ENCODE data around the gene SLC39A12.

SLC39A12 gene

GRCh38 chr10:17951868-17952371, at the start of gene SLC39A12:
Gene SLC39A12, plus strand, starts transcription at chr10:17951918. Its CDS starts 1,359 bp downstream, at chr10:17953277.
- Mint-ChIP-seq H3K4me3 (no peak within 1 kb of the TSS), H3K27me3 (peaks cover 2% of the 10 kb centered on the region), H3K9me3 (peaks cover 11% of the 10 kb centered on the region), H3K36me3 (ENCODE audit: low read depth) (no peaks in the 10 kb centered on the region), H3K27ac (no peak within 1 kb of the TSS), H3K4me1 (ENCODE audit: low read depth) (no peaks in the 10 kb centered on the region)
- intact Hi-C loops (cut with micrococcal nuclease) = no loop called here

- H3K4me3 Mint-ChIP-seq = no peak overlapping the region
- peaks cover 100% of the 10 kb centered on the region for H3K36me3 Mint-ChIP-seq (ENCODE audit: low read depth)
- no peaks in the 10 kb centered on the region for H3K9me3 Mint-ChIP-seq
- peak overlapping the region; percentile 25 for H3K27ac Mint-ChIP-seq
- H3K4me1 Mint-ChIP-seq (ENCODE audit: low read depth) = peaks cover 16% of the 10 kb centered on the region
- intact Hi-C loops (cut with micrococcal nuclease) = no loop called here
- H3K27me3 Mint-ChIP-seq = no peaks in the 10 kb centered on the region
Observed at GRCh38 chr10:17904564-17904963, 47.2 kb upstream of the SLC39A12 start.

- H3K36me3 Mint-ChIP-seq (ENCODE audit: low read depth) = peaks cover 99% of the 10 kb centered on the region
- H3K9me3 Mint-ChIP-seq = no peaks in the 10 kb centered on the region
- intact Hi-C loops (cut with micrococcal nuclease) = no loop called here
- H3K4me3 Mint-ChIP-seq = no peak overlapping the region
- no peak overlapping the region for H3K27ac Mint-ChIP-seq
- peaks cover 16% of the 10 kb centered on the region for H3K4me1 Mint-ChIP-seq (ENCODE audit: low read depth)
- H3K27me3 Mint-ChIP-seq = no peaks in the 10 kb centered on the region
Observed at GRCh38 chr10:17905491-17905890, 46.2 kb upstream of the SLC39A12 start.

- Mint-ChIP-seq H3K4me1 (ENCODE audit: low read depth) (peaks cover 16% of the 10 kb centered on the region), H3K27ac (no peak overlapping the region), H3K36me3 (ENCODE audit: low read depth) (peaks cover 99% of the 10 kb centered on the region), H3K27me3 (no peaks in the 10 kb centered on the region), H3K9me3 (no peaks in the 10 kb centered on the region), H3K4me3 (no peak overlapping the region)
- intact Hi-C loops (cut with micrococcal nuclease) = no loop called here
Observed at GRCh38 chr10:17906002-17906401, 45.7 kb upstream of the SLC39A12 start.

GRCh38 chr10:17907641-17908040, 44.1 kb upstream of the SLC39A12 start:
- Mint-ChIP-seq H3K27ac (no peak overlapping the region), H3K4me1 (ENCODE audit: low read depth) (peaks cover 23% of the 10 kb centered on the region), H3K4me3 (no peak overlapping the region), H3K36me3 (ENCODE audit: low read depth) (peaks cover 99% of the 10 kb centered on the region), H3K27me3 (no peaks in the 10 kb centered on the region), H3K9me3 (no peaks in the 10 kb centered on the region)
- intact Hi-C loops (cut with micrococcal nuclease) = no loop called here

GRCh38 chr10:17910125-17910789, 41.5 kb upstream of the SLC39A12 start:
- Mint-ChIP-seq H3K27me3 (no peaks in the 10 kb centered on the region), H3K27ac (no peak overlapping the region), H3K4me1 (ENCODE audit: low read depth) (peaks cover 13% of the 10 kb centered on the region), H3K4me3 (no peak overlapping the region), H3K9me3 (no peaks in the 10 kb centered on the region), H3K36me3 (ENCODE audit: low read depth) (peaks cover 90% of the 10 kb centered on the region)
- intact Hi-C loops (cut with micrococcal nuclease) = loop anchor here (5.0 kb wide), 3 partner anchors 38 to 402 kb away; no protein-coding TSS in a partner anchor

GRCh38 chr10:17912754-17913153, 39.0 kb upstream of the SLC39A12 start:
- no peaks in the 10 kb centered on the region for H3K27me3 Mint-ChIP-seq
- no peaks in the 10 kb centered on the region for H3K9me3 Mint-ChIP-seq
- peaks cover 78% of the 10 kb centered on the region for H3K36me3 Mint-ChIP-seq (ENCODE audit: low read depth)
- H3K27ac Mint-ChIP-seq = peak overlapping the region; percentile 20
- intact Hi-C loops (cut with micrococcal nuclease) = loop anchor here (5.0 kb wide), 3 partner anchors 40 to 400 kb away; no protein-coding TSS in a partner anchor
- H3K4me1 Mint-ChIP-seq (ENCODE audit: low read depth) = peaks cover 7% of the 10 kb centered on the region
- H3K4me3 Mint-ChIP-seq = no peak overlapping the region

- peaks cover 78% of the 10 kb centered on the region for H3K36me3 Mint-ChIP-seq (ENCODE audit: low read depth)
- no peaks in the 10 kb centered on the region for H3K27me3 Mint-ChIP-seq
- H3K9me3 Mint-ChIP-seq = no peaks in the 10 kb centered on the region
- H3K27ac Mint-ChIP-seq = peak overlapping the region; percentile 20
- no peak overlapping the region for H3K4me3 Mint-ChIP-seq
- peaks cover 7% of the 10 kb centered on the region for H3K4me1 Mint-ChIP-seq (ENCODE audit: low read depth)
- intact Hi-C loops (cut with micrococcal nuclease) = loop anchor here (5.0 kb wide), 3 partner anchors 41 to 399 kb away; no protein-coding TSS in a partner anchor
Observed at GRCh38 chr10:17913604-17914003, 38.1 kb upstream of the SLC39A12 start.

GRCh38 chr10:17914169-17915045, 37.3 kb upstream of the SLC39A12 start:
- H3K27ac Mint-ChIP-seq = no peak overlapping the region
- no peaks in the 10 kb centered on the region for H3K9me3 Mint-ChIP-seq
- H3K4me1 Mint-ChIP-seq (ENCODE audit: low read depth) = peaks cover 7% of the 10 kb centered on the region
- intact Hi-C loops (cut with micrococcal nuclease) = loop anchor here (5.0 kb wide), 3 partner anchors 42 to 398 kb away; no protein-coding TSS in a partner anchor
- H3K36me3 Mint-ChIP-seq (ENCODE audit: low read depth) = peaks cover 74% of the 10 kb centered on the region
- H3K4me3 Mint-ChIP-seq = no peak overlapping the region
- no peaks in the 10 kb centered on the region for H3K27me3 Mint-ChIP-seq

GRCh38 chr10:17915181-17915580, 36.5 kb upstream of the SLC39A12 start:
- intact Hi-C loops (cut with micrococcal nuclease) = no loop called here
- Mint-ChIP-seq H3K9me3 (no peaks in the 10 kb centered on the region), H3K27ac (no peak overlapping the region), H3K27me3 (no peaks in the 10 kb centered on the region), H3K36me3 (ENCODE audit: low read depth) (peaks cover 75% of the 10 kb centered on the region), H3K4me1 (ENCODE audit: low read depth) (peaks cover 7% of the 10 kb centered on the region), H3K4me3 (no peak overlapping the region)

GRCh38 chr10:17918187-17918903, 33.4 kb upstream of the SLC39A12 start:
- Mint-ChIP-seq H3K27ac (no peak overlapping the region), H3K27me3 (no peaks in the 10 kb centered on the region), H3K4me1 (ENCODE audit: low read depth) (no peaks in the 10 kb centered on the region), H3K4me3 (no peak overlapping the region), H3K9me3 (no peaks in the 10 kb centered on the region), H3K36me3 (ENCODE audit: low read depth) (peaks cover 50% of the 10 kb centered on the region)
- intact Hi-C loops (cut with micrococcal nuclease) = no loop called here

GRCh38 chr10:17921378-17921777, 30.3 kb upstream of the SLC39A12 start:
- peaks cover 6% of the 10 kb centered on the region for H3K4me1 Mint-ChIP-seq (ENCODE audit: low read depth)
- H3K36me3 Mint-ChIP-seq (ENCODE audit: low read depth) = peaks cover 52% of the 10 kb centered on the region
- H3K9me3 Mint-ChIP-seq = peaks cover 7% of the 10 kb centered on the region
- no peaks in the 10 kb centered on the region for H3K27me3 Mint-ChIP-seq
- no peak overlapping the region for H3K4me3 Mint-ChIP-seq
- intact Hi-C loops (cut with micrococcal nuclease) = no loop called here
- H3K27ac Mint-ChIP-seq = no peak overlapping the region

GRCh38 chr10:17923728-17924127, 28.0 kb upstream of the SLC39A12 start:
- intact Hi-C loops (cut with micrococcal nuclease) = no loop called here
- H3K4me1 Mint-ChIP-seq (ENCODE audit: low read depth) = peaks cover 20% of the 10 kb centered on the region
- H3K4me3 Mint-ChIP-seq = no peak overlapping the region
- H3K27ac Mint-ChIP-seq = no peak overlapping the region
- H3K9me3 Mint-ChIP-seq = peaks cover 11% of the 10 kb centered on the region
- no peaks in the 10 kb centered on the region for H3K27me3 Mint-ChIP-seq
- H3K36me3 Mint-ChIP-seq (ENCODE audit: low read depth) = peaks cover 43% of the 10 kb centered on the region
